ENCODE measurements around the gene STAT5B.

Gene STAT5B

DNA sequence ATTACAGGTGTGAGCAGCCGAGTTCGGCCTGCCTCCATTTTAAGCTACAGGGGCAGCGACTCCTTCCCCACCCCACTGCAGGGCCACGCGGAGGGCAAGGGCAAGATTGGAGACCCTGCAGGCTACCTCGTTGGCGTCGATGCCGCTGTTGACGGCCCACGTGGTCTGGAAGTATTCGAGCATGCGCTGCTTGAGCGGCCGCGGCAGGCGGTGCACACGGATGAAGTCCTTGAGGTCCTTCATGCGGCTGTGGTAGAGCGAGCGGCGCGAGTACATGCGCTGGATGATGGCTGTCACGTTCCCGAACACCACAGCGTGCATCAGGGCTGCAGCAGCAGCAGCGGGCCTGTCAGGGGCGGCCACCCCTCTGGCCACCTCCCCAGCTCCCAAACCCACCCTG, 106.8 kb downstream of the STAT5B start:
- no peak for FAIRE-seq

DNA sequence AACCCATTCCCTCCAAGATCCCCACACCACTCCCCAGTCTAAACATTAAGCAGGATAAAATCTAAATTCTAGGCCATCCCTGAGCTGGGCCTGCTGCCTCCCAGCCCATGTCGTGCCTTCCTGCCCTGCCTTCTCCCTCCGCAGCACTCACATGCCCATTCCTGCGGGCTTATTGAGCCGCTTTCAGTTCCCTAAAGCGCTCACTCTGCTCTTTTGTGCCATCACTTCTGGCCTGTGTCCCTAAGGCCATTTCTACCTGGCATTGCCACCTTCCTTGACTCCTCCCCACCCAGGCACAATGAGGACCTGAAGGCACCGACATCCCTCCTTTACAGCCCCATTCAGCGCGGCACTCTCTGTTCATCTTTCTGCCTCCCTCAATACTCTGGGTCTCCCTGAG, 108.4 kb downstream of the STAT5B start:
- no peak for FAIRE-seq

DNA sequence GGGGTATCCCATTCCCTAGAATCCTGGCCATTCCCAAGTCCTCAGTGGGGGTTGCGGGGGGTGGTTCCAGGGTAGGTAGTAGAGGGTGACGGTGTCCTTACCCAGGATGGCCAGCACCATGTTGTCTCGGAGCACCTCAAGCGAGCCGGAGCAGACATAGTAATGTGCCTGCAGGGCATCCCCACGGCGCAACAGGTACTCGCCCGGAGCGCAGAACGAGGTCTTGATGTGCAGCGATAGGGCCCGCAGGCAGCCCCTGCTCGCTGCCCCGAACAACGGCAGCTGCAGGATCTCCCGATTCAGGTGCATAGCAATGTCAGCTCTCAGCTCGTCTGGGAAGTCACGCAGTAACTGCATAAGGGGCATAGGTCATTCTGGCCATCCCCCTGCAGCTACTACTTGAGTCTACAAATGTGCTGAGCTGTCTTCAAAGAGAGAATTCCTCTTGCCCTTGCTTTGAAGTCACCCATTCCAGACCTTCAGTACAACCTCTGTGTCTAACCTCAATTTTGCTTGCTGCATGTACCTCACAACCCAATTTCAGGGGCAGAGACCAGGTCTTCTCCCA, 109.9 kb downstream of the STAT5B start:
- FAIRE-seq = no peak

DNA sequence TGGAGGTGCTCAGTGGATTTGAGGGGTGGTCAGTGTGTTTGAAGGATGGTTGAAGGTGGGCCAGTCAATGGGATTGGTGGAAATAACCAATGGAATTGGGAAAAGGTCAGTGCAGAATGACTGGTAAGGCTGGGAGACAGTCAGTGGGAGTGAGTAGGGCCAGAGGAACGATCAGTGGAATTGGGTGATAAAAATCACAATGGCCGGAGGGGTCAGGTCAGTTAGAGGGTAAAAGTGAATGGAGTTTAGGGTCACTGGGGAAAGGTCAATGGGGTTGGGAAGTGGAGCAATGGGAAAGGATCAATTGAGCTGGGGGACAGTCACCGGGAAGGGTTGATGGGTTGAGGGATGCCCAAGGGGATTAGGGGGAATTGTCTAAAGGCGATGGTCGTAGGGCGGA, 110.4 kb downstream of the STAT5B start:
- no peak for FAIRE-seq

DNA sequence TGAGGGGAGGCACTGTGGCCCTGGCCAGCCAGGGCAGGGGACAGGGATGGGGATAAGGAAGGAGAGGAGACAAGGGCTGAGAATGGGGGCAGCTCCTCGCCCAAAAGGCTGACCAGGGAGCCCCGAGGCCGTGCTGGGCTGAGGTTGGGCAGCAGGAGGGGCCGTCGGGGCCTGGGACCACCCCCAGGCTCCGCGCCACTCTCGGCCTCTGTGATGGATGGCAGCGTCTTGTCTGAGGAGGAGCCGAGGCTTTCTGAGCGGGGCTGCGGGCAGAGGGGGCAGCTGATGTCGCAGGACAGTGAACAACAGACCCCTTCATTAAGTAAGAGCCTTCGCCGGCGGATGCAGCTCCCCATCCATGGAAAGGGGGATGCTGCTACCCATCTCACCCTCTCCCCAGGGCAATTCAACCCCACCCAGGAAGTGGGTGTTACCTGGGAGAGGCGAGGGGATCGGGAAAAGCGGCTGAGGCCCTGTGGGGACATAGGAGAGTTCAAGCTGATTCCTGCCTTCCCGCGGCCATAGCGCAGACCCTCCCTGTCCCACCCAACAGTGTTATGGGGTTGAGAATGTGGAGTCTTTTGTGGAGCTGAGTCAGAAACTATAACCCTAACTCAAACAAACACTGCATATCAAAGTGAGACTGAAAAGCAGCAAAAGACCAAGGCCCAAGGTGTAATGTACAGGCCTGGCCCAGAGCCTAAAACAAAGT, 112.3 kb downstream of the STAT5B start:
- no peak for FAIRE-seq

DNA sequence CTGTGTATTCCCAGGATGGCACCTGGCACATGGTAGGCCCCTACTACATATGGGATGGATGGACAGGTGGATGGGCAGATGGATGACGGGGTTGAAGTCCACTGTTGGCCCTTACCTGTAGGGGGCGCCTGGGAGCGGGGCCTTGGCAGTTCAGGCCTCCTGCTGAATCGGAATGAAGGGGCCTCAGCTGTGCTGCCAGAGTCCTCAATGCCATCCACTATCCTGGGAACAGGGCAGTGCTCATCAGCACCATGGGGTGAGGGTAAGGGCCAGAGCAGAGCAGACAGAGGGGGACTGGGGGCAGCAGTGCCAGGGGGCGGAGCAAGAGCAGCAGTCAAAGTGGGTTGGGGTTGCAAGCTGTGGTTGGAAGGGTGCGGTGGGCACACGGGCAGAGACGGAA, 113.1 kb downstream of the STAT5B start:
- no peak for FAIRE-seq

DNA sequence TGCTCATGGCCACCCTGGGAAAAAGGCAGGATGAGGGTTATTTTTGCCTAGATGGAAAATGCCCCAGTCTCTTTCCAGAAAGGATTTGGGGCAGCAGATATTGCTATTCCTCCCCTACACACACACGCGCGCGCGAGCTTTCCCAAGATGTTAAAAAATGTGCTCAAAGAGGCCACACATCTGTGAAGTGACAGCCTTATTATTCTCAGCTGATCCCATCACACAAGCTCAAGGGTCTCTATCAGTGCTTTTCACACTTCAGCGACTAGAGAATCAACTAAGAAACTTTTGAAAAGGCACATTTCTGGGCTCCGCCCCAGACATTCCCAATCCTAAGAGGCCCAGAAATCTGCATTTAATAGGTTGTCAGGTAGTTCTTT, 115.7 kb downstream of the STAT5B start:
- FAIRE-seq = no peak

DNA sequence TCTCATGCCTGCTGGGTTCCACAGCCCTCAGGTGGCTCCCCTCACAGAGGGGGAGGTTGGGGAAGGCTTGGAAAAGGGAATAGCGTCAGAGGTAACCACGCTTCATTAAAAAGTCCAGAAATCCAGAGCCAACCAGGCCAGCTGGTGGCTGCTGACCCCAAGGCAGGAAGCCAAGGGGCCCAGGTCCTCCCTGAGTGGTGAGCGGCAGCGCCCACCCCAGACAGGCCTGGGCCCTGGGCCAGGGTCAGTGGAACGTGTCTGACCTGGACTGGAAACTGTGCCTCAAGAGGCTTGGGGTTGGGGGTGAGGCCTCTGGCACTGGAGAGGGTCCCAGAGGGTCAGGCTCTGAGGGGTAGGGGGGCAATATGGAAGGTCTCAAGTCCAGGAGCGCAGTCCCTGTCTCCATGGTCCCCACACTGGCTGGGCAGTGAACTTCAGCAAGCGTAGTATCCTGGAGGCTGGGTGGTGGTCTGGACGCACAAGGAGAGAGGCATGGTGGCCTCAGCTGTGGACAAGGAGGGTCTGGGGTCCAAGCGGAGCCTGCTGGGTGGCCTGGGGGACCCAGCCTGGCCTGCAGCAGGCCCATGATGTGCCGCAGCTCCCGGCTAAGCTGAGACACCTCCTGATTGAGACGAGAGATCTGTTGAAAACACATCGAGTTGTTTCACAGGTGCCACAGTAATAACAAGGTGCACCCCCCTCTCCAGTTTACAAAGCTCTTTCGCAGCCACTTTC, 116.2 kb downstream of the STAT5B start:
- FAIRE-seq = no peak

DNA sequence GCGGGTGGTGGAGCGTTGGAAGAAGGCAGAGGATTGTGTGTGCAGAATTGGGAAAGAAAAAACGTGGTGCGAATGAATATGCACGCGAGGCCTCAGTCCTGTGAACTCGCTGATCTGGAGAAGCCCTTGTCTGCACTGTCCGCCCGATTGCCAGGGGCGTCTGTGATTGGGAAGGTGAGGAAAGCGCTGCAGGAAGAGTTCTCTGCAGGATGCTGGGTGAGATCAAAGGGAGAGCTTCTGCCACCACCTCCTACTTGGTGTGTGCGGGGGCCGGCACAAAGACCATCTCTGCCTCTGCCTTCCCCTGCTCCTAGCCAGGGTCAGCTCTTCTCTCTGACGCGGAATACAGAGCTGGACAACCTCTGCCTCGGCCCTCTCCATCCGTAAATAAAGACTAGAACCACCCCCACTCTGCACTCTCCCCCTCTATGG, 120.6 kb downstream of the STAT5B start:
- no peak for FAIRE-seq

DNA sequence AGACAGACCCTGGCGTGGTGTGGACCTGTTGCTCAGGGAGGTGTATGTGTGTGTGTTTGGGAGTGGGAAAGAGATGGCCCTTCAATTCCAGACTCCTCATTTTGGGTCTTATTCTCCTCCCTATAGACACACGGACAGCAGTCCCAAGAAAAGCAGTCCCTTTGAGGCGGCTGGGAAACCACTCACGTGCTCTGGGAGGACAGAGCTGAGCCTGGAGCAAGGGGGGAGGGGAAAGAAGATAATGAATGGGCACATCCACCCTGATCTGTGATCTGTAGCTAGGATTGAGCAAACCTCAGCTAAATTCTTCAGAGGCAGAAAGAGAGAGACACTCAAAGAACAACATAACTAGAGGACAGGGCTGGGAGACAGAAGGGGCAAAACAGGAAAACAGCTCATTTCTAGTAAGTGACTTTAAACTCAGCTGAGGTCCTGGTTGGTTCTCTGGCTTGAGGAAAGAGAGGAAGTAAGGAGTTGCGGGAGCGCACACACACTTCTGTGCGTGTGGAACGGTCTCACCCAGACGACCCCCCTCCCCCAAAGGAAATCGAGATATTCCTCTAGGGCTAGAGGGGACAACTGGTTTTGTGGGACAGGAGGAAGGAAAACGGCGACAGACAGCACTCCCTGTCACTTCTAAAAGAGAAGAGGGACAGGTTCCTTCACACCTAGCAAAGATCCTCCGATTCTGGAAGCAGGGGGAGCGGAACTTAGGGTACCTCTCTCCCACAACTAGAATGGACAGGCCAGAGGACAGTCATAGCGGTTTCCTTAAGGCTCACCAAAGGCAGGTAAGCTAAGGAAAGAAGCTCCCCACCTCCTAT, 122.1 kb downstream of the STAT5B start:
- FAIRE-seq = no peak
